Uterus (tissue), 4 donors: Measurements from ENCODE around the gene TAAR8. TPM values are rescaled to one million over a fixed set of nuclear protein-coding genes. Genes with fewer than 3 reads are reported as not detected.

Experiments
- DNase-seq, 2 donors: peaks; one replicate each; pipeline ENCODE4 v3.0.0-alpha.2; 2019 to 2020
- H3K27ac ChIP-seq, 2 donors: fragments of 200-600 bp; sonication (generic); 1 replicate in 1 of 2; 2 replicates in 1 of 2; pipeline ENCODE4 v1.5.1; 2016 to 2018
- H3K27me3 ChIP-seq, 2 donors: fragments of 200-600 bp; sonication (generic); one replicate each; pipeline ENCODE4 v1.5.1; 2018 to 2019; ENCODE audit warnings: control low read depth in 1 of 2
- H3K36me3 ChIP-seq, 2 donors: fragments of 200-600 bp; sonication (generic); one replicate each; pipeline ENCODE4 v1.5.1; 2019; ENCODE audit warnings: control low read depth in 1 of 2
- H3K4me1 ChIP-seq, 2 donors: fragments of 200-600 bp; sonication (generic); one replicate each; pipeline ENCODE4 v1.5.1; 2018 to 2019; ENCODE audit warnings: control low read depth in 1 of 2
- H3K4me3 ChIP-seq, 2 donors: fragments of 200-600 bp; sonication (generic); 1 replicate in 1 of 2; 2 replicates in 1 of 2; pipeline ENCODE4 v1.5.1; 2018 to 2019; ENCODE audit warnings: mild to moderate bottlenecking in 1 of 2
- H3K9me3 ChIP-seq, 2 donors: fragments of 200-600 bp; sonication (generic); one replicate each; pipeline ENCODE4 v1.5.1; 2019; ENCODE audit warnings: control low read depth in 1 of 2
- CTCF ChIP-seq, 4 experiments: fragments of 200-600 bp in 2 of 4; fragments of 450-650 bp in 2 of 4; sonication (generic) in 2 of 4; IDR thresholded peaks; one replicate each; pipeline ENCODE4 v1.5.1; 2016 to 2019; ENCODE audit warnings: antibody characterized with exemption in 4 of 4, mild to moderate bottlenecking in 2 of 4, moderate library complexity in 1 of 4
- POLR2A ChIP-seq, 2 donors: fragments of 450-650 bp; IDR thresholded peaks; one replicate each; pipeline ENCODE4 v1.6.1; 2016; ENCODE audit warnings: antibody characterized with exemption in 2 of 2, mild to moderate bottlenecking in 1 of 2, moderate library complexity in 1 of 2
- intact Hi-C: fragments of 100-400 bp; cut with DNase I; formaldehyde crosslinking; loops from one replicate; pipeline ENCODE4 v1.15.1; 2023; ENCODE audit warnings: low total_unique reads
- total RNA-seq, 4 donors: library from RNA; depleted of rRNA in 3 of 4; stranded (reverse); fragments of >200 nt in 3 of 4; gene quantifications; one replicate each; pipeline versions ENCODE4 v1.1.0 to v1.2.4, GENCODE V29; 2014 to 2023
- donor health status: DM: yes; HTN: yes; CAD: no.

TAAR8 gene
- total RNA-seq, 4 donors from 2014 or later: 0.28 TPM; not detected in 3

GRCh38 chr6:132566404-132566803 lies 13.9 kb downstream of the TAAR8 start:
- no peak overlapping the region for H3K27ac ChIP-seq
- DNase-seq: no peak
- no peaks in the 10 kb centered on the region for H3K36me3 ChIP-seq
- H3K4me1 ChIP-seq: no peaks in the 10 kb centered on the region
- H3K9me3 ChIP-seq: no peaks in the 10 kb centered on the region
- no peaks in the 10 kb centered on the region for H3K27me3 ChIP-seq
- H3K4me3 ChIP-seq: no peak overlapping the region
- TF ChIP-seq CTCF (IDR thresholded peaks at IDR 0.05): no peak
- TF ChIP-seq POLR2A (IDR thresholded peaks at IDR 0.05): no peak
- intact Hi-C loops: no loop called here

DNA sequence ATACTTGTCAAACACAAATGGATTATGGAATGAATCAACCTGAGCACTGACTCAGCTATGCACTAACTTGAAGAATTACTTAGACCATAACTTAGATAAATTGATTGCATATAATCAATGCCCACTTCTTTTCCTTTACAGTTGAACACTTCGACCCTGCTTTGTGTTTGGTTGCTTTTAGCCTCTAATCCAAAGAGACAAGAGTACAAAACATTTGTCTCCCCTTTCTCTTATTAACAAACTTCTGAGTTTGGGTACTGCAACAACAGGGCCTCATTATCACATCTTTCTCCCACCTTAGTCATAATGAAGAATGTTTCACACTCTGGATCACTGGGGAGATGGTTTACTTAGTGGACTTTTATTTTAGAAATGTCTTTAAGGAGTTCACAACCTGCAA lies 15.1 kb downstream of the TAAR8 start:
- TF ChIP-seq CTCF (IDR thresholded peaks at IDR 0.05): no peak
- no peak for TF ChIP-seq POLR2A (IDR thresholded peaks at IDR 0.05)
- no peaks in the 10 kb centered on the region for H3K4me1 ChIP-seq
- no peak for DNase-seq
- no peaks in the 10 kb centered on the region for H3K27me3 ChIP-seq
- H3K4me3 ChIP-seq: no peak overlapping the region
- intact Hi-C loops: no loop called here
- no peak overlapping the region for H3K27ac ChIP-seq
- no peaks in the 10 kb centered on the region for H3K36me3 ChIP-seq
- H3K9me3 ChIP-seq: no peaks in the 10 kb centered on the region

GRCh38 chr6:132568611-132569010 lies 16.1 kb downstream of the TAAR8 start:
- no peak overlapping the region for H3K4me3 ChIP-seq
- H3K4me1 ChIP-seq: no peaks in the 10 kb centered on the region
- H3K9me3 ChIP-seq: no peaks in the 10 kb centered on the region
- intact Hi-C loops: no loop called here
- no peaks in the 10 kb centered on the region for H3K36me3 ChIP-seq
- no peak for DNase-seq
- no peak overlapping the region for H3K27ac ChIP-seq
- TF ChIP-seq POLR2A (IDR thresholded peaks at IDR 0.05) (no peak), CTCF (IDR thresholded peaks at IDR 0.05) (no peak)
- H3K27me3 ChIP-seq: no peaks in the 10 kb centered on the region

- TF ChIP-seq CTCF (IDR thresholded peaks at IDR 0.05): no peak
- no peak for TF ChIP-seq POLR2A (IDR thresholded peaks at IDR 0.05)
- no peaks in the 10 kb centered on the region for H3K36me3 ChIP-seq
- no peak overlapping the region for H3K27ac ChIP-seq
- no peak overlapping the region for H3K4me3 ChIP-seq
- no peaks in the 10 kb centered on the region for H3K4me1 ChIP-seq
- intact Hi-C loops: no loop called here
- no peak for DNase-seq
- no peaks in the 10 kb centered on the region for H3K9me3 ChIP-seq
- no peaks in the 10 kb centered on the region for H3K27me3 ChIP-seq
These were observed 16.7 kb downstream of the TAAR8 start for GRCh38 chr6:132569170-132569569.

DNA sequence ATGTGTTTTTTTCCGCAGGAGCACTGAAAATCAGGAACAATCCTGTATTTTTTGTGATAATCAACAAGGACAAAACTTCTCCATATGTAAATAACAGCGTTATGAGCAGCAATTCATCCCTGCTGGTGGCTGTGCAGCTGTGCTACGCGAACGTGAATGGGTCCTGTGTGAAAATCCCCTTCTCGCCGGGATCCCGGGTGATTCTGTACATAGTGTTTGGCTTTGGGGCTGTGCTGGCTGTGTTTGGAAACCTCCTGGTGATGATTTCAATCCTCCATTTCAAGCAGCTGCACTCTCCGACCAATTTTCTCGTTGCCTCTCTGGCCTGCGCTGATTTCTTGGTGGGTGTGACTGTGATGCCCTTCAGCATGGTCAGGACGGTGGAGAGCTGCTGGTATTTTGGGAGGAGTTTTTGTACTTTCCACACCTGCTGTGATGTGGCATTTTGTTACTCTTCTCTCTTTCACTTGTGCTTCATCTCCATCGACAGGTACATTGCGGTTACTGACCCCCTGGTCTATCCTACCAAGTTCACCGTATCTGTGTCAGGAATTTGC lies 17.8 kb downstream of the TAAR8 start, which contains the start of gene TAAR6:
TAAR6 (plus strand) TSS at position 102 of the 557 bp plus-strand sequence; CDS start at position 102, 0 bp downstream.
- intact Hi-C loops: no loop called here
- Histone ChIP-seq H3K9me3 (no peaks in the 10 kb centered on the region), H3K27ac (no peak within 1 kb of the TSS), H3K27me3 (no peaks in the 10 kb centered on the region), H3K36me3 (no peaks in the 10 kb centered on the region), H3K4me3 (no peak within 1 kb of the TSS), H3K4me1 (no peaks in the 10 kb centered on the region)
- TF ChIP-seq CTCF (IDR thresholded peaks at IDR 0.05): no peak
- no peak for TF ChIP-seq POLR2A (IDR thresholded peaks at IDR 0.05)
- no peak for DNase-seq
